ENCODE results near the gene S1PR4. TPM values are rescaled to one million over a fixed set of nuclear protein-coding genes. Genes with fewer than 3 reads are reported as not detected.

S1PR4 gene, protein sequence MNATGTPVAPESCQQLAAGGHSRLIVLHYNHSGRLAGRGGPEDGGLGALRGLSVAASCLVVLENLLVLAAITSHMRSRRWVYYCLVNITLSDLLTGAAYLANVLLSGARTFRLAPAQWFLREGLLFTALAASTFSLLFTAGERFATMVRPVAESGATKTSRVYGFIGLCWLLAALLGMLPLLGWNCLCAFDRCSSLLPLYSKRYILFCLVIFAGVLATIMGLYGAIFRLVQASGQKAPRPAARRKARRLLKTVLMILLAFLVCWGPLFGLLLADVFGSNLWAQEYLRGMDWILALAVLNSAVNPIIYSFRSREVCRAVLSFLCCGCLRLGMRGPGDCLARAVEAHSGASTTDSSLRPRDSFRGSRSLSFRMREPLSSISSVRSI
- total RNA-seq = 0.38 TPM in 1 of 2 replicates, not detected in the other

DNA sequence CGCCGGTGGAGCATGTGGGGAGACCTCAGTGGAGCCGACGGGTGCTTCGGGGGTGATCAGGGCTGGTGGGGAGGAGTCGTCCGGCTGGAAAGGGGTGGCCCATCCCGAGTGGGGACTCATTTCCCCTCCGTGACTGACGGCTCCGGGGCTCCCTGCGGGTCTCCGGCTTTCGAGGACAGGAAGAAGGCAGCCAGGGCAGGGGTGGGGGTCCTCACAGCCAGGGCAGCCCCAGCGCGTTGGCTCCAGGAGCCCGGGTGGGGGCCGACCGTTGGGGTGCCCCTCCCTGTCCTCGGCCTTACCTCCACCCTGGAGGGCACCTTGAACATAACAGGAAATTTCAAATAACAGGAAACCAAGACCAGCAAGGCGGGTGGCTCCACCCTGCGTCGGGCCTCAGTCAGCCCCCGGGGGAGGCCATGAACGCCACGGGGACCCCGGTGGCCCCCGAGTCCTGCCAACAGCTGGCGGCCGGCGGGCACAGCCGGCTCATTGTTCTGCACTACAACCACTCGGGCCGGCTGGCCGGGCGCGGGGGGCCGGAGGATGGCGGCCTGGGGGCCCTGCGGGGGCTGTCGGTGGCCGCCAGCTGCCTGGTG, at the start of gene S1PR4:
S1PR4 (plus strand) TSS at position 393 of the 596 bp plus-strand sequence; CDS start at position 417, 24 bp downstream.

DNA sequence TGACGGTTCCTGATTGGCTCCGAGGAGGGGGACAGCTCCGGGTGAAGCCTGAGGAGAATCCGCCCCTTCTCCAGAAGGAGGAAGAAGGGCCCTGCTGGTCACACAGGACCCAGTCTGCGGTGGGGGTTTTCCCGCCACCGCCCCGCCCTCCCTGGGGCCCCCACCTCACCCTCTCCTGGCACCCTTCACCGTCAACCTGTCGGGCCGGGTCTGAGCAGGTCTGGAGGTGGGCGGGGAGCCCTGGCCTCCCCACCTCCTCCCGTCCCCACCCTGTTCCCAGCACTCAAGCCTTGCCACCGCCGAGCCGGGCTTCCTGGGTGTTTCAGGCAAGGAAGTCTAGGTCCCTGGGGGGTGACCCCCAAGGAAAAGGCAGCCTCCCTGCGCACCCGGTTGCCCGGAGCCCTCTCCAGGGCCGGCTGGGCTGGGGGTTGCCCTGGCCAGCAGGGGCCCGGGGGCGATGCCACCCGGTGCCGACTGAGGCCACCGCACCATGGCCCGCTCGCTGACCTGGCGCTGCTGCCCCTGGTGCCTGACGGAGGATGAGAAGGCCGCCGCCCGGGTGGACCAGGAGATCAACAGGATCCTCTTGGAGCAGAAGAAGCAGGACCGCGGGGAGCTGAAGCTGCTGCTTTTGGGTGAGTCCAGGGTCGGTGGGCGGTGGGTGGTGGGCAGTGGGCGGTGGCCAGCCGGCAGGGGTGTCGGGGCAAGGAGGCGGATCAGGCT, 42.4 kb upstream of the S1PR4 start, which contains the start of gene GNA15:
GNA15 (plus strand) TSS at position 73 of the 723 bp plus-strand sequence; CDS start at position 491, 418 bp downstream.

DNA sequence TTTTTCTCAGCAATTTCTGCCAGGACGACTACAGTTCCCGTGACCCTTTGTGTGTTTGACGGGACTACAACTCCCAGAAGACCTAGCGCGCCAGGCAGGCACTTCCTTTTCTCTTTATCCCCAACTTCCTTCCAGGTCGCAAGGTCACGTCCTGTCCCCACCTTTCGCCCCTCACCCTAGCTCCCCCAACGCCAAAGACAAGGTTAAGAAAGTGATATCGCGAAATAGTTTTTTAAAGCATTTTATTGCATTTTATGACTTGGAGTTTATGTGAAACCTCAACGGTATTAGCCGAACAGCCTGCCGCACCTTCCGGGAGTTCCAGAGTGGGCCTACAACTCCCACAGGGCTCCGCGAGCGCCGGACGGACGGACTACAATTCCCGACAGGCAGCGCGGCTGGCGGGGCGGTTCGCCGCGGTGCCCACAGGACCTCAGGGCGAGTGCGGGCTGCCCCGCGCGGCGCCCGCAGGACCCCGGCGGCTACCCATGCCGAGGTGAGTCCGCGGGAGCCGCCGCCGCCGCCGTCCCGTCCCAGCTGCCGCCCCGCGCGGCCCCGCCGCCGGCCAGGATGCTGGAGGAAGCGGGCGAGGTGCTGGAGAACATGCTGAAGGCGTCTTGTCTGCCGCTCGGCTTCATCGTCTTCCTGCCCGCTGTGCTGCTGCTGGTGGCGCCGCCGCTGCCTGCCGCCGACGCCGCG, 7.0 kb downstream of the S1PR4 start, which contains the start of gene NCLN:
NCLN (plus strand) TSS at position 470 of the 699 bp plus-strand sequence; CDS start at position 571, 101 bp downstream.

DNA sequence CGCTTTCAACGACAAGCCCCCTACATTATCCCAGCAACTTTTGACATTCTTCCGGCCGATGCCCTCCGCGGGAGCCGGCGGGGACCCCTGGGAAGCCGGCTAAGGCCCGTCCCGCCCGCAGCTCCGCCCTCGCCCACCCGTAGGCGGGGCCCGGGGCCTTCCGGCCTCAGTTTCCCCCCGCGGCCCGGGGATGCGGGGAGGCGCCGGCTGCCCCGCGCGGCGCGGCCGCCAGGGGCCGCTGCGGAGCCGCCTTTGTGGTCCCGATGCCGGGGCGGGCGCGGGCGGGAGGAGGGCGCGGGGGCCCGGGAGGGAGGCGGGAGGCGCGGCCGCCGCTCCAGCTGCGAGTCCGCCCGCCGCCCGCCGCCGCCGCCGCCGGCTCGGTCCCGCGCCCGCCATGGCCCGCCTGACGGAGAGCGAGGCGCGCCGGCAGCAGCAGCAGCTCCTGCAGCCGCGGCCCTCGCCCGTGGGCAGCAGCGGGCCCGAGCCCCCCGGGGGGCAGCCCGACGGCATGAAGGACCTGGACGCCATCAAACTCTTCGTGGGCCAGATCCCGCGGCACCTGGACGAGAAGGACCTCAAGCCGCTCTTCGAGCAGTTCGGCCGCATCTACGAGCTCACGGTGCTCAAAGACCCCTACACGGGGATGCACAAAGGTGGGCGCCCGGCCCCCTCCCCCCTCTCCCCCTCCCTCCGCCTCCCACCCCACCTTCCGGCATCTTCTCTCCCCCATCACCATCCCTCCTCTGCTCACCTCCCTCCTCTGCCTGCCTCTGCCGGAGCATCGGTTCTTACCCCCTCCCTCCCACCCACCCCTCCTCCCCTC, 46.0 kb downstream of the S1PR4 start, which contains the start of gene CELF5:
CELF5 (plus strand) TSS at position 316 of the 823 bp plus-strand sequence; CDS start at position 395, 79 bp downstream.

Other genes starting within 250 kb of the S1PR4 start
- 1.6 and 4.1 TPM in 2 replicates for gene ZNF77, start 233.8 kb upstream of the S1PR4 start, total RNA-seq
- gene TLE6, start 201.2 kb upstream of the S1PR4 start, total RNA-seq = 0.49 and 0.51 TPM in 2 replicates
- gene TLE2, start 149.5 kb upstream of the S1PR4 start, total RNA-seq = 0.16 and 5.6 TPM in 2 replicates
- gene TLE5, start 116.3 kb upstream of the S1PR4 start, total RNA-seq = 288 and 469 TPM in 2 replicates
- gene GNA11, start 84.4 kb upstream of the S1PR4 start, total RNA-seq = 54.0 and 85.6 TPM in 2 replicates
- not detected in 2 replicates for gene GNA15, start 42.7 kb upstream of the S1PR4 start, total RNA-seq
- gene NCLN, start 7.2 kb downstream of the S1PR4 start, total RNA-seq = 65.3 and 128 TPM in 2 replicates
- gene CELF5, start 45.9 kb downstream of the S1PR4 start, total RNA-seq = not detected in 2 replicates
- gene NFIC, start 187.8 kb downstream of the S1PR4 start, total RNA-seq = 46.8 and 52.0 TPM in 2 replicates

All from mesangial cell (primary cell).